Prostate gland (tissue), 2 donors: ENCODE measurements around the gene RIN2.

Experiments used
- POLR2A ChIP-seq: fragments of 450-650 bp; IDR thresholded peaks from one replicate; pipeline ENCODE4 v1.6.1; 2016; ENCODE audit warnings: antibody characterized with exemption, mild to moderate bottlenecking
- POLR2AphosphoS5 ChIP-seq: sonication (generic); formaldehyde crosslinking; IDR thresholded peaks from one replicate; pipeline ENCODE4 v1.6.1; 2017; ENCODE audit warnings: antibody characterized with exemption
- TF ChIP-seq, protein P1 (sequence below), 4 experiments: fragments of 200-600 bp in 2 of 4; fragments of 450-650 bp in 2 of 4; sonication (generic) in 2 of 4; IDR thresholded peaks; 1 replicate in 3 of 4; 2 replicates in 1 of 4; pipeline ENCODE4 v1.5.1; 2016 to 2019; ENCODE audit warnings: antibody characterized with exemption in 4 of 4, mild to moderate bottlenecking in 2 of 4, moderate library complexity in 2 of 4

DNA sequence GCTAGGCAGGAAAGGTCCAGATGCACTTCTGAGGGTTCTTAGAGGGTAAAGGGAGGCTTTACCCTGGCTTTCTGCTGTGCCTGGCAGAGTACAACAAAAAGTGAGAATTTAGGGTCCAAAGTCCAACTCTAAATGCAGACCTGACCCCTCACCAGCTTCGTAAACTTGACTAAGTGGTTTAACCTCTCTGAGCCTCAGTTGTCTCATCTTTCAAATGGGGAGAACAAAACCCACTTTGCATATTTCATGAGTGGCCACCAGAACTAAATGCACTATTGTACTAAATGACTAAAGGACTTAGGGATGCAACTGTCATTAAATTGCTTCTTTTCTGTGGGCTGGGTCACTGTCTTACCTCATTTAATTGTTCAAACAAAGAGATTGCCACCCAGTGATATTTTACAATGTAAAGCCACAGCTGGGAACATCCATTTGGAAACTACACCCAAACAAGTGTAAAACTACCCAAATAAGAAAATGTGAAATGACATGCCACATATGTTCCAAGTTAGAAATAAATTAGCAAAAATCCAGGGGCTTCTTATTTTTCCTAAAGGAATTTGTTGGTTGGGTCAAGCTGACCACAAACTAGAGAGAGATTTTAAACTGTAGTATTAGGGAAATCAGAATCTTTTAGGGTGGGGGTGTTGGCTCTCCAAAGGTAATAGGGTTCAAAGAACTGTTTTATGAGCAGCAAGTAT, 48.3 kb upstream of the RIN2 start:
- TF ChIP-seq, protein P1, sequence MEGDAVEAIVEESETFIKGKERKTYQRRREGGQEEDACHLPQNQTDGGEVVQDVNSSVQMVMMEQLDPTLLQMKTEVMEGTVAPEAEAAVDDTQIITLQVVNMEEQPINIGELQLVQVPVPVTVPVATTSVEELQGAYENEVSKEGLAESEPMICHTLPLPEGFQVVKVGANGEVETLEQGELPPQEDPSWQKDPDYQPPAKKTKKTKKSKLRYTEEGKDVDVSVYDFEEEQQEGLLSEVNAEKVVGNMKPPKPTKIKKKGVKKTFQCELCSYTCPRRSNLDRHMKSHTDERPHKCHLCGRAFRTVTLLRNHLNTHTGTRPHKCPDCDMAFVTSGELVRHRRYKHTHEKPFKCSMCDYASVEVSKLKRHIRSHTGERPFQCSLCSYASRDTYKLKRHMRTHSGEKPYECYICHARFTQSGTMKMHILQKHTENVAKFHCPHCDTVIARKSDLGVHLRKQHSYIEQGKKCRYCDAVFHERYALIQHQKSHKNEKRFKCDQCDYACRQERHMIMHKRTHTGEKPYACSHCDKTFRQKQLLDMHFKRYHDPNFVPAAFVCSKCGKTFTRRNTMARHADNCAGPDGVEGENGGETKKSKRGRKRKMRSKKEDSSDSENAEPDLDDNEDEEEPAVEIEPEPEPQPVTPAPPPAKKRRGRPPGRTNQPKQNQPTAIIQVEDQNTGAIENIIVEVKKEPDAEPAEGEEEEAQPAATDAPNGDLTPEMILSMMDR (IDR thresholded peaks at IDR 0.05), result no peak
- no peak for TF ChIP-seq POLR2A
- no peak for TF ChIP-seq POLR2AphosphoS5
